HepG2 (cell line): Measurements from ENCODE around the gene HOTAIR. TPM values are rescaled to one million over a fixed set of nuclear protein-coding genes. Genes with fewer than 3 reads are reported as not detected.

Experiments used
- ARID2 ChIP-seq: sonication (generic); formaldehyde crosslinking; IDR thresholded peaks from 2 replicates; pipeline ENCODE4 v1.8.1; 2022; ENCODE audit warnings: mild to moderate bottlenecking, missing genetic modification reagents, borderline replicate concordance
- ATF7 ChIP-seq, 2 experiments: fragments of 450-650 bp in 1 of 2; sonication (generic) in 1 of 2; formaldehyde crosslinking in 1 of 2; IDR thresholded peaks; 2 replicates each; pipeline versions ENCODE4 v1.4.0 to v1.6.1; 2016 to 2020; ENCODE audit warnings: antibody characterized with exemption in 1 of 2, mild to moderate bottlenecking in 1 of 2, missing genetic modification reagents in 1 of 2
- CC2D1A ChIP-seq: sonication (generic); formaldehyde crosslinking; IDR thresholded peaks from 2 replicates; pipeline ENCODE4 v1.8.1; 2023; ENCODE audit warnings: mild to moderate bottlenecking, missing genetic modification reagents
- FOXJ3 ChIP-seq: sonication (generic); formaldehyde crosslinking; IDR thresholded peaks from 2 replicates; pipeline ENCODE4 v1.4.0; 2020; ENCODE audit warnings: missing genetic modification reagents, mild to moderate bottlenecking, borderline replicate concordance
- FOXK2 ChIP-seq: fragments of 450-650 bp; IDR thresholded peaks from 2 replicates; pipeline ENCODE4 v1.6.1; 2016
- HNRNPK ChIP-seq: fragments of 200-400 bp; formaldehyde crosslinking; IDR thresholded peaks from 2 replicates; pipeline ENCODE4 v1.6.1; 2018; ENCODE audit warnings: low read length, low read depth, moderate library complexity, mild to moderate bottlenecking; ENCODE audit not compliant: poor library complexity, severe bottlenecking
- KAT8 ChIP-seq: IDR thresholded peaks from 2 replicates; pipeline ENCODE4 v1.6.1; 2016; ENCODE audit warnings: missing genetic modification reagents, missing compliant biosample characterization
- KDM2A ChIP-seq: sonication (generic); formaldehyde crosslinking; IDR thresholded peaks from 2 replicates; pipeline ENCODE4 v1.4.0; 2020; ENCODE audit warnings: low read depth, missing genetic modification reagents, borderline replicate concordance
- MIER2 ChIP-seq: IDR thresholded peaks from 2 replicates; pipeline ENCODE4 v1.6.1; 2016; ENCODE audit warnings: missing biosample characterization, missing genetic modification reagents
- MTF2 ChIP-seq: sonication (generic); formaldehyde crosslinking; IDR thresholded peaks from 2 replicates; pipeline ENCODE4 v1.5.0; 2020; ENCODE audit warnings: missing genetic modification reagents, borderline replicate concordance
- RBFOX2 ChIP-seq: fragments of 200-400 bp; formaldehyde crosslinking; IDR thresholded peaks from 2 replicates; pipeline ENCODE4 v1.6.1; 2017; ENCODE audit warnings: low read depth, mild to moderate bottlenecking, low read length
- RFXANK ChIP-seq: IDR thresholded peaks from 2 replicates; pipeline ENCODE4 v1.6.1; 2016
- SP1 ChIP-seq, 2 experiments: fragments of 450-650 bp in 1 of 2; sonication (generic) in 1 of 2; formaldehyde crosslinking in 1 of 2; IDR thresholded peaks; 2 replicates each; pipeline versions ENCODE4 v1.4.0 to v1.6.1; 2016 to 2020; ENCODE audit warnings: missing genetic modification reagents in 1 of 2
- STAT5B ChIP-seq: sonication (generic); formaldehyde crosslinking; IDR thresholded peaks from 2 replicates; pipeline ENCODE4 v1.4.0; 2020; ENCODE audit warnings: missing genetic modification reagents
- TBX2 ChIP-seq: sonication (generic); formaldehyde crosslinking; IDR thresholded peaks from 2 replicates; pipeline ENCODE4 v1.5.0; 2020; ENCODE audit warnings: missing genetic modification reagents, mild to moderate bottlenecking, borderline replicate concordance
- ZBTB38 ChIP-seq: sonication (generic); formaldehyde crosslinking; IDR thresholded peaks from 2 replicates; pipeline ENCODE4 v1.5.1; 2020; ENCODE audit warnings: mild to moderate bottlenecking, missing genetic modification reagents
- ZFP62 ChIP-seq: sonication (generic); formaldehyde crosslinking; IDR thresholded peaks from 2 replicates; pipeline ENCODE4 v1.4.0; 2020; ENCODE audit warnings: missing genetic modification reagents
- ZNF44 ChIP-seq: sonication (generic); formaldehyde crosslinking; IDR thresholded peaks from 2 replicates; pipeline ENCODE4 v1.5.1; 2020; ENCODE audit warnings: mild to moderate bottlenecking, missing genetic modification reagents
- ZNF441 ChIP-seq: sonication (generic); formaldehyde crosslinking; IDR thresholded peaks from 2 replicates; pipeline ENCODE4 v1.7.0; 2021; ENCODE audit warnings: missing genetic modification reagents, borderline replicate concordance
- ZNF552 ChIP-seq: sonication (generic); formaldehyde crosslinking; IDR thresholded peaks from 2 replicates; pipeline ENCODE4 v1.9.0; 2022; ENCODE audit warnings: missing genetic modification reagents, mild to moderate bottlenecking, borderline replicate concordance
- ZNF644 ChIP-seq: IDR thresholded peaks from 2 replicates; pipeline ENCODE4 v1.6.1; 2016; ENCODE audit warnings: low read depth
- ZNF709 ChIP-seq: sonication (generic); formaldehyde crosslinking; IDR thresholded peaks from 2 replicates; pipeline ENCODE4 v1.5.0; 2020; ENCODE audit warnings: mild to moderate bottlenecking, missing genetic modification reagents
- ZNF776 ChIP-seq: sonication (generic); formaldehyde crosslinking; IDR thresholded peaks from 2 replicates; pipeline ENCODE4 v1.4.0; 2020; ENCODE audit warnings: mild to moderate bottlenecking, missing genetic modification reagents
- ZZZ3 ChIP-seq: sonication (generic); formaldehyde crosslinking; IDR thresholded peaks from 2 replicates; pipeline ENCODE4 v1.4.0; 2020; ENCODE audit warnings: missing genetic modification reagents, mild to moderate bottlenecking, borderline replicate concordance
- polyA plus RNA-seq, 8 experiments: library from polyadenylated mRNA; depleted of rRNA in 3 of 8; stranded (reverse) in 7 of 8; unstranded in 1 of 8; fragments of >200 nt; fragmentation: Illumina TruSeq in 4 of 8; extraction: Trizol in 4 of 8; gene quantifications; 2 replicates each; pipeline versions ENCODE4 v1.2.1 to v1.2.3, GENCODE V29; 2011 to 2016; ENCODE audit warnings: low read depth in 4 of 8, missing spikeins in 1 of 8, mixed read lengths in 1 of 8; ENCODE audit not compliant: insufficient read depth in 1 of 8
- total RNA-seq, 5 experiments: library from RNA; depleted of rRNA; stranded (reverse); fragments of >200 nt; fragmentation: Illumina TruSeq; extraction: Trizol; gene quantifications; 2 replicates each; pipeline ENCODE4 v1.2.3, GENCODE V29; 2016; ENCODE audit warnings: low read depth in 1 of 5
- TF ChIP-seq, protein P1 (sequence below): IDR thresholded peaks from 2 replicates; pipeline ENCODE4 v1.6.1; 2016; ENCODE audit warnings: missing biosample characterization, missing genetic modification reagents, low read depth
- TF ChIP-seq, protein P2 (sequence below): sonication (generic); formaldehyde crosslinking; IDR thresholded peaks from 2 replicates; pipeline ENCODE4 v1.8.1; 2022; ENCODE audit warnings: mild to moderate bottlenecking, missing genetic modification reagents

HOTAIR gene
- total and polyA plus RNA-seq, 2 of the 13 experiments (the other 11 are each of a cell fraction or from before 2014, with no cell fraction given) = not detected

DNA sequence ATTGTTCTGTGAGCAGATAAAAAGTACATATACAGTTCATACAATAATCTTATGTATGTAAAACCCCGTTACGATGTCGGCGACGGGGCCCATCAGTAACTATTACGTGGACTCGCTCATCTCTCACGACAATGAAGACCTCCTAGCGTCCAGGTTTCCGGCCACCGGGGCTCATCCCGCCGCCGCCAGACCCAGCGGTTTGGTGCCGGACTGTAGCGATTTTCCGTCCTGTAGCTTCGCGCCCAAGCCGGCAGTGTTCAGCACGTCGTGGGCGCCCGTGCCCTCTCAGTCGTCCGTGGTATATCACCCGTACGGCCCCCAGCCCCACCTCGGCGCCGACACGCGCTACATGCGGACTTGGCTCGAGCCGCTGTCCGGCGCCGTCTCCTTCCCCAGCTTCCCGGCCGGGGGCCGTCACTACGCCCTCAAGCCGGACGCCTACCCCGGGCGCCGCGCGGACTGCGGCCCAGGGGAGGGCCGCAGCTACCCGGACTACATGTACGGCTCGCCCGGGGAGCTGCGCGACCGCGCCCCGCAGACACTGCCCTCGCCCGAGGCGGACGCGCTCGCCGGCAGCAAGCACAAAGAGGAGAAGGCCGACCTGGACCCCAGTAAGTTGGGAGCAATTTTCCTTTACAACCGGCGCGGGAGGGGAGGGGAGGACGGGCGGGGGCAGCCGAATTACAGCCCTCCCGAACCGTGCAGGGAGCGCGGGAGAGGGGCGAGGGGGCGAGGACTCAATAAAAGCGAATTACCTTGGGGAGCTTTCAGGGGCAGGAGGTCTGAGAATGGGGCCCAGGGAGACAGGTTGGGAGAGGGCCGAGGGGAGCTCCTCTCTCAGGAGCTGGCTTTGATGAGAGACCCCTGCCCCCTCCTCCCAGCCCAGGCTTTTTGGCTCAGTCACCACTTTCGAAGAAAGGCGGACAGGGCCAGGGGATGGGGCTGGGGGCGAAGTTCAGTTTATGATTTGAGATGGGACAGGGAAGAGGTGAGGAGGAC, 25.7 kb upstream of the HOTAIR start, which contains the start of gene HOXC9 (continued):
- TF ChIP-seq ZNF44 (CRISPR knock-in tag) (no peak), HNRNPK (no peak), MTF2 (CRISPR knock-in tag) (no peak; the same call in 1 of the 2 replicates), RBFOX2 (peak; percentile 59), ZBTB38 (peak; percentile 65; the same call in 1 of the 2 replicates), KAT8 (CRISPR knock-in tag) (0 out of 2 replicates have a peak, but pooled peaks have one; percentile 36), ATF7 (IDR thresholded peaks at IDR 0.05) (no peak), ATF7 (CRISPR knock-in tag; IDR thresholded peaks at IDR 0.05) (no peak), FOXK2 (no peak), RFXANK (CRISPR knock-in tag) (no peak), ZZZ3 (CRISPR knock-in tag) (no peak), ZNF776 (CRISPR knock-in tag) (no peak), MIER2 (CRISPR knock-in tag) (no peak), ZNF644 (CRISPR knock-in tag) (no peak), ZNF709 (no peak; the same call in 1 of the 2 replicates), KDM2A (CRISPR knock-in tag) (peak; percentile 38; the same call in 1 of the 2 replicates), ARID2 (CRISPR knock-in tag) (0 out of 2 replicates have a peak, but pooled peaks have one; percentile 38), ZNF552 (0 out of 2 replicates have a peak, but pooled peaks have one; percentile 43), ZNF441 (CRISPR knock-in tag) (no peak), TBX2 (peak; percentile 28; the same call in 1 of the 2 replicates), CC2D1A (CRISPR knock-in tag) (no peak), STAT5B (CRISPR knock-in tag) (no peak), FOXJ3 (no peak), SP1 (IDR thresholded peaks at IDR 0.05) (no peak), SP1 (CRISPR knock-in tag; IDR thresholded peaks at IDR 0.05) (no peak), ZFP62 (no peak)
- TF ChIP-seq, protein P1, sequence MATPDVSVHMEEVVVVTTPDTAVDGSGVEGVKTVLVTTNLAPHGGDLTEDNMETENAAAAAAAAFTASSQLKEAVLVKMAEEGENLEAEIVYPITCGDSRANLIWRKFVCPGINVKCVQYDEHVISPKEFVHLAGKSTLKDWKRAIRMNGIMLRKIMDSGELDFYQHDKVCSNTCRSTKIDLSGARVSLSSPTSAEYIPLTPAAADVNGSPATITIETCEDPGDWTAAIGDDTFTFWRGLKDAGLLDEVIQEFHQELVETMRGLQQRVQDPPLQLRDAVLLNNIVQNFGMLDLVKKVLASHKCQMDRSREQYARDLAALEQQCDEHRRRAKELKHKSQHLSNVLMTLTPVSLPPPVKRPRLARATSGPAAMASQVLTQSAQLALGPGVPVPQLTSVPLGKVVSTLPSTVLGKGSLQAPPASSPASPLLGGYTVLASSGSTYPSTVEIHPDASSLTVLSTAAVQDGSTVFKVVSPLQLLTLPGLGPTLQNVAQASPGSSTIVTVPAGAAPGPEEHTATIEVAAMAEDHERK (CRISPR knock-in tag) = no peak
- TF ChIP-seq, protein P2, sequence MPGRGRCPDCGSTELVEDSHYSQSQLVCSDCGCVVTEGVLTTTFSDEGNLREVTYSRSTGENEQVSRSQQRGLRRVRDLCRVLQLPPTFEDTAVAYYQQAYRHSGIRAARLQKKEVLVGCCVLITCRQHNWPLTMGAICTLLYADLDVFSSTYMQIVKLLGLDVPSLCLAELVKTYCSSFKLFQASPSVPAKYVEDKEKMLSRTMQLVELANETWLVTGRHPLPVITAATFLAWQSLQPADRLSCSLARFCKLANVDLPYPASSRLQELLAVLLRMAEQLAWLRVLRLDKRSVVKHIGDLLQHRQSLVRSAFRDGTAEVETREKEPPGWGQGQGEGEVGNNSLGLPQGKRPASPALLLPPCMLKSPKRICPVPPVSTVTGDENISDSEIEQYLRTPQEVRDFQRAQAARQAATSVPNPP (CRISPR knock-in tag) = no peak
